OCI-LY1 (cell line): Measurements from ENCODE around the gene C9orf72.

Experiments
- H2AFZ ChIP-seq: fragments of 200-600 bp; sonication (generic), shearing (Covaris generic); 2 replicates; pipeline ENCODE4 v1.6.0; 2014; ENCODE audit warnings: antibody characterized with exemption, mild to moderate bottlenecking, low read length
- H3F3A ChIP-seq: fragments of 200-600 bp; sonication (generic), shearing (Covaris generic); 2 replicates; pipeline ENCODE4 v1.6.0; 2014; ENCODE audit warnings: mild to moderate bottlenecking, antibody characterized with exemption, low read length, moderate library complexity; ENCODE audit not compliant: insufficient read depth
- H3K27ac ChIP-seq: fragments of 200-600 bp; sonication (generic); 2 replicates; pipeline ENCODE4 v1.5.1; 2014; ENCODE audit warnings: low read length, mixed run types, mild to moderate bottlenecking, low read depth; ENCODE audit not compliant: poor library complexity, severe bottlenecking
- H3K27me3 ChIP-seq: fragments of 200-600 bp; sonication (generic); 2 replicates; pipeline ENCODE4 v1.6.0; 2014; ENCODE audit warnings: antibody characterized with exemption, mild to moderate bottlenecking, low read length, moderate library complexity; ENCODE audit not compliant: insufficient read depth
- H3K36me3 ChIP-seq: fragments of 200-600 bp; sonication (generic); 2 replicates; pipeline ENCODE4 v1.6.1; 2014; ENCODE audit warnings: mild to moderate bottlenecking, antibody characterized with exemption, low read length, moderate library complexity, mixed read lengths; ENCODE audit not compliant: insufficient read depth
- H3K4me1 ChIP-seq: fragments of 200-600 bp; sonication (generic); 2 replicates; pipeline ENCODE4 v1.5.1; 2014; ENCODE audit warnings: mild to moderate bottlenecking, low read length, moderate library complexity; ENCODE audit not compliant: insufficient read depth, severe bottlenecking
- H3K4me2 ChIP-seq: fragments of 200-600 bp; sonication (generic), shearing (Covaris generic); 2 replicates; pipeline ENCODE4 v1.6.1; 2014; ENCODE audit warnings: low read length
- H3K4me3 ChIP-seq: fragments of 200-600 bp; sonication (generic); 2 replicates; pipeline ENCODE4 v1.5.1; 2014; ENCODE audit warnings: low read length, low read depth, mild to moderate bottlenecking, mixed read lengths; ENCODE audit not compliant: poor library complexity, severe bottlenecking
- H3K79me2 ChIP-seq: fragments of 200-600 bp; shearing (Covaris generic); 2 replicates; pipeline ENCODE4 v1.6.1; 2016; ENCODE audit warnings: mixed run types, low read length, mixed read lengths; ENCODE audit not compliant: insufficient read depth
- H3K9ac ChIP-seq: fragments of 200-600 bp; sonication (generic), shearing (Covaris generic); 2 replicates; pipeline ENCODE4 v1.6.1; 2014; ENCODE audit warnings: mild to moderate bottlenecking, low read length, mixed read lengths
- H3K9me2 ChIP-seq: fragments of 200-600 bp; sonication (generic), shearing (Covaris generic); 2 replicates; pipeline ENCODE4 v1.6.1; 2014; ENCODE audit warnings: low read depth, mild to moderate bottlenecking, low read length, mixed read lengths
- H3K9me3 ChIP-seq: fragments of 200-600 bp; shearing (Covaris generic); 2 replicates; pipeline ENCODE4 v1.6.1; 2014; ENCODE audit warnings: low read length, mixed read lengths
- H4K20me1 ChIP-seq: fragments of 200-600 bp; sonication (generic), shearing (Covaris generic); 2 replicates; pipeline ENCODE4 v1.6.0; 2016; ENCODE audit warnings: mild to moderate bottlenecking, low read length; ENCODE audit not compliant: insufficient read depth
- EZH2 ChIP-seq: fragments of 200-600 bp; sonication (generic), shearing (Covaris generic); IDR thresholded peaks from 2 replicates; pipeline ENCODE4 v1.8.0; 2017; ENCODE audit warnings: borderline replicate concordance, mixed run types, mild to moderate bottlenecking, antibody characterized with exemption, low read length, moderate library complexity, mixed read lengths
- TF ChIP-seq, protein P1 (sequence below): fragments of 200-600 bp; sonication (generic), shearing (Covaris generic); IDR thresholded peaks from 2 replicates; pipeline ENCODE4 v1.5.1; 2017; ENCODE audit warnings: mild to moderate bottlenecking, antibody characterized with exemption, low read length, moderate library complexity, mixed read lengths

C9orf72 gene

DNA sequence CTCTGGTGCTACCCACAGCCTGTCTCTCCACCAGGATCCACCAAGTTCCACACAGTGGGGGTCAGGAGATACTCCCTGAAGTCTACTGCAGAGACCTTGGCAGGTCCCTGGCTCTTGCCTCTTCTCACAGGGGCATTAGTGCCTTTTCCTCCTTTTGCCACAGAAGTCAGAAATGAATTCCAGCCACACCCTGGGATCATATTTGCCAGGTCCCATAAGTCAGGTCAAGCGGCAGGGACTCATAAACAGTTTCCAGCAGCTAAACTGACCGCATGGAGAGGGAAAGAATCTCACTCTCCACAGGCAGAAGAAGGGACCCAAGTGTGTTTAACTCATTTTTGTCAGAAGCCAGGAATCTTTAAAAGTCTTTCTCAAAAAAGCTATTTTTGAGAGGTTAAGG is 62.5 kb downstream of the C9orf72 start:
- TF ChIP-seq, protein P1, sequence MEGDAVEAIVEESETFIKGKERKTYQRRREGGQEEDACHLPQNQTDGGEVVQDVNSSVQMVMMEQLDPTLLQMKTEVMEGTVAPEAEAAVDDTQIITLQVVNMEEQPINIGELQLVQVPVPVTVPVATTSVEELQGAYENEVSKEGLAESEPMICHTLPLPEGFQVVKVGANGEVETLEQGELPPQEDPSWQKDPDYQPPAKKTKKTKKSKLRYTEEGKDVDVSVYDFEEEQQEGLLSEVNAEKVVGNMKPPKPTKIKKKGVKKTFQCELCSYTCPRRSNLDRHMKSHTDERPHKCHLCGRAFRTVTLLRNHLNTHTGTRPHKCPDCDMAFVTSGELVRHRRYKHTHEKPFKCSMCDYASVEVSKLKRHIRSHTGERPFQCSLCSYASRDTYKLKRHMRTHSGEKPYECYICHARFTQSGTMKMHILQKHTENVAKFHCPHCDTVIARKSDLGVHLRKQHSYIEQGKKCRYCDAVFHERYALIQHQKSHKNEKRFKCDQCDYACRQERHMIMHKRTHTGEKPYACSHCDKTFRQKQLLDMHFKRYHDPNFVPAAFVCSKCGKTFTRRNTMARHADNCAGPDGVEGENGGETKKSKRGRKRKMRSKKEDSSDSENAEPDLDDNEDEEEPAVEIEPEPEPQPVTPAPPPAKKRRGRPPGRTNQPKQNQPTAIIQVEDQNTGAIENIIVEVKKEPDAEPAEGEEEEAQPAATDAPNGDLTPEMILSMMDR = no peak
- no peak for TF ChIP-seq EZH2
- H3K27ac ChIP-seq = no peak overlapping the region

DNA sequence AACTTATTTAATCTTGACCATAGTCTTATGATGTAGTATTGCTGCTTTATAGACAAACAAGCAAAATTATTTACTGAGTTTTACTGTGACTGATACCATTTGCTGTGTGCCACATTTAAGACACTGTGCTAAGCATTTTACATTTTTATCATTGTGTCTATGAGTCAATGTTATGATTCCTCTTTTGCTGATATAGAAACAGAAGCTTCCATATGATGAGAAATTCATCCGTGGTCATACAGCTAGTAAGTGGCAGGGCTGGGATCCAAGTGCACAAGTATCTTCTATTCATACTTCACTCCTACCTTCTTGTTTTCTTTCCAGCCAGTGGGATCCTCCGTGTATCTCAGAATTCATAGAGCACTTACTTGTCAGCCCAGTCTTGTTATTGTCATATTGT is 66.3 kb downstream of the C9orf72 start:
- Histone ChIP-seq H3F3A (no peaks in the 10 kb centered on the region), H3K4me1 (no peaks in the 10 kb centered on the region), H2AFZ (no peak overlapping the region), H3K9ac (no peak overlapping the region), H3K27me3 (no peaks in the 10 kb centered on the region), H3K9me2 (no peaks in the 10 kb centered on the region), H3K79me2 (no peaks in the 10 kb centered on the region), H3K9me3 (no peaks in the 10 kb centered on the region), H3K4me3 (no peak overlapping the region), H4K20me1 (no peaks in the 10 kb centered on the region), H3K36me3 (no peaks in the 10 kb centered on the region), H3K27ac (no peak overlapping the region), H3K4me2 (no peak overlapping the region)
- TF ChIP-seq, protein P1 = no peak
- no peak for TF ChIP-seq EZH2

More for the DNA sequence above, 62.5 kb downstream of the C9orf72 start:
- Histone ChIP-seq H3K79me2 (no peaks in the 10 kb centered on the region), H4K20me1 (no peaks in the 10 kb centered on the region), H3K4me3 (no peak overlapping the region), H3F3A (no peaks in the 10 kb centered on the region), H3K9me2 (no peaks in the 10 kb centered on the region), H3K9me3 (no peaks in the 10 kb centered on the region), H3K4me1 (no peaks in the 10 kb centered on the region), H3K36me3 (no peaks in the 10 kb centered on the region), H3K4me2 (no peak overlapping the region), H3K27me3 (no peaks in the 10 kb centered on the region), H3K9ac (no peak overlapping the region), H2AFZ (no peak overlapping the region)

DNA sequence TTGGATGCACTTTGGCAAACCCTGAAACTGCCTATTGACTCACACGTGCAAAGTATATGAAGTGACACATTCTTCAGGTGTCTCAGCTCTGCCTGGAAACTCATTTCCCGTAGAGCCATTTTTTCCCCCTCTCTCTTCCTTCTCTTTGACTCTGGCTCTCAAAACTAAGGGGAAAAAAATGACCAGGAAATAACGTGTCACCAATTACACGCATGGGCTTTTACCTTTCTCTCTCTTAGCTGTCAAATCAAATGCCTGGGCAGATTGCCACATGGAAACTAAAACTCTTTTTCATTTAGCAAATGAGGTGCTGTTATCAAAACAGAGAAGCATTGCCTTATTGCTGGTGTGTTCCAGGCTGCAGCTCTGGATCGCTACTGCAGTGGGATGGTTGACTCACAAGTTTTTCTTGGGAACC is 67.5 kb downstream of the C9orf72 start:
- Histone ChIP-seq H3K4me2 (no peak overlapping the region), H3K9me3 (no peaks in the 10 kb centered on the region), H3K9ac (no peak overlapping the region), H4K20me1 (no peaks in the 10 kb centered on the region), H3K27ac (no peak overlapping the region), H3K9me2 (no peaks in the 10 kb centered on the region), H2AFZ (no peak overlapping the region), H3K27me3 (no peaks in the 10 kb centered on the region), H3K4me1 (no peaks in the 10 kb centered on the region), H3K36me3 (no peaks in the 10 kb centered on the region), H3K79me2 (no peaks in the 10 kb centered on the region), H3K4me3 (no peak overlapping the region), H3F3A (no peaks in the 10 kb centered on the region)
- no peak for TF ChIP-seq EZH2
- TF ChIP-seq, protein P1 = no peak
